ENCODE data around the gene METTL1. TPM values are rescaled to one million over a fixed set of nuclear protein-coding genes. Genes with fewer than 3 reads are reported as not detected.

The METTL1 gene
- total and polyA plus RNA-seq, 4 donors: 2.8 to 11.2 (median 7.1) TPM

GRCh38 chr12:57780284-57780897, 8.5 kb upstream of the METTL1 start (continued):
- TF ChIP-seq FOXA2 (IDR thresholded peaks at IDR 0.05) (no peak), FOXA1 (IDR thresholded peaks at IDR 0.05) (no peak), RXRA (IDR thresholded peaks at IDR 0.05) (no peak), SP1 (IDR thresholded peaks at IDR 0.05) (no peak)

DNA sequence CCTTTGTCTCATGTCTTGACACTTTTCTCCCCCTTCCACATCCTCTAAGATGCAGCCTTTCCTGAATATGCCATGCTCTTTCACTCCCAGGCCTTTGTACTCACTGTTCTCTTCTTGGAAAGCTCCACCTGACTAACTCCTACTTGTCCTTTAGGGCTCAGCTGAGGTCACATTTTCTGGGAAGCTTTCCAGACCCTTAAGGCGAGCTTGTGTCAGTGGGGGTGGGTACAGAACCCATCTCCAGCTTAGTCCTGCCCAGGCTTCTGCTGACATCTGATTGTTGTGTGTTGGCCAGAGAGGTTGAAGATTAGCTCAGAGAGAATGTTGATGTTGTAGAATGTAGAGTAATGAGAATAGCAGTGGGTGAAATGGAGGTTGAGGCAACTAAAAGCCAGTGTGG, 7.8 kb upstream of the METTL1 start:
- H3K36me3 ChIP-seq (ENCODE audit: control insufficient read depth in 4 of 4, insufficient read depth in 3 of 4, low read depth in 1 of 4, low read length in 3 of 4): peaks cover 0 to 3% (median 0%) of the 10 kb centered on the region in 4 donors
- no peak for TF ChIP-seq ZBTB33 (IDR thresholded peaks at IDR 0.05)
- TF ChIP-seq, protein P1, sequence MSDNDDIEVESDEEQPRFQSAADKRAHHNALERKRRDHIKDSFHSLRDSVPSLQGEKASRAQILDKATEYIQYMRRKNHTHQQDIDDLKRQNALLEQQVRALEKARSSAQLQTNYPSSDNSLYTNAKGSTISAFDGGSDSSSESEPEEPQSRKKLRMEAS (IDR thresholded peaks at IDR 0.05): no peak
- TF ChIP-seq RAD21 (IDR thresholded peaks at IDR 0.05): no peak
- TF ChIP-seq ATF3 (IDR thresholded peaks at IDR 0.05): no peak
- no peak for TF ChIP-seq GABPA (IDR thresholded peaks at IDR 0.05 in 1 of 2, conservative IDR thresholded peaks at IDR 0.05 in 1 of 2)
- no peak for TF ChIP-seq REST (IDR thresholded peaks at IDR 0.05)
- no peak for TF ChIP-seq HNF4A (conservative IDR thresholded peaks at IDR 0.05)
- no peak for TF ChIP-seq YY1 (IDR thresholded peaks at IDR 0.05)
- no peak for TF ChIP-seq TAF1 (conservative IDR thresholded peaks at IDR 0.05)
- no peak for TF ChIP-seq SP1 (IDR thresholded peaks at IDR 0.05)
- TF ChIP-seq JUND (IDR thresholded peaks at IDR 0.05): no peak
- no peak for TF ChIP-seq NR2F2 (IDR thresholded peaks at IDR 0.05)
- TF ChIP-seq FOXA2 (IDR thresholded peaks at IDR 0.05): no peak
- TF ChIP-seq EGR1 (IDR thresholded peaks at IDR 0.05; ENCODE audit: low read depth in 2 of 2): no peak
- no peak for TF ChIP-seq HNF4G (IDR thresholded peaks at IDR 0.05)
- no peak for TF ChIP-seq FOXA1 (IDR thresholded peaks at IDR 0.05)
- no peak for TF ChIP-seq RXRA (IDR thresholded peaks at IDR 0.05)
- TF ChIP-seq CTCF (IDR thresholded peaks at IDR 0.05; ENCODE audit: low read depth, low read length, missing input control): no peak
- no peaks in the 10 kb centered on the region for H3K9me3 ChIP-seq (ENCODE audit: control insufficient read depth in 4 of 4, low read length in 3 of 4)
- H3K9ac ChIP-seq (ENCODE audit: low read depth in 1 of 2, low read length in 2 of 2): no peak overlapping the region
- no peak overlapping the region for H3K27ac ChIP-seq (ENCODE audit: low read depth in 1 of 2, low read length in 2 of 2)
- H3K4me1 ChIP-seq (ENCODE audit: control insufficient read depth in 4 of 4, insufficient read depth in 4 of 4, low read length in 3 of 4): peaks cover 0 to 17% (median 15%) of the 10 kb centered on the region in 4 donors
- no peak for DNase-seq (ENCODE audit: low spot score)
- WGBS: 85% methylated on average over 1 of the region's 1 CpG
- no peak overlapping the region for H3K4me3 ChIP-seq (ENCODE audit: low read depth in 1 of 3, low read length in 3 of 3)
- no peaks in the 10 kb centered on the region for H3K27me3 ChIP-seq (ENCODE audit: control insufficient read depth in 4 of 4, insufficient read depth in 4 of 4, low read length in 3 of 4)
